Fibroblast of lung (primary cell): Measurements from ENCODE around the gene COX10.

Experiments
- EZH2 ChIP-seq: IDR thresholded peaks from 2 replicates; pipeline ENCODE4 v1.5.1; 2012; ENCODE audit warnings: low read length, control low read depth, mild to moderate bottlenecking; ENCODE audit errors: missing control alignments
- TF ChIP-seq, protein P1 (sequence below), 2 donors: IDR thresholded peaks in 1 of 2; conservative IDR thresholded peaks in 1 of 2; 1 replicate in 1 of 2; 2 replicates in 1 of 2; pipeline ENCODE4 v1.5.1; 2011 to 2012; ENCODE audit warnings: low read length in 2 of 2, control low read depth in 1 of 2, inconsistent platforms in 1 of 2, low read depth in 1 of 2, mild to moderate bottlenecking in 1 of 2

DNA sequence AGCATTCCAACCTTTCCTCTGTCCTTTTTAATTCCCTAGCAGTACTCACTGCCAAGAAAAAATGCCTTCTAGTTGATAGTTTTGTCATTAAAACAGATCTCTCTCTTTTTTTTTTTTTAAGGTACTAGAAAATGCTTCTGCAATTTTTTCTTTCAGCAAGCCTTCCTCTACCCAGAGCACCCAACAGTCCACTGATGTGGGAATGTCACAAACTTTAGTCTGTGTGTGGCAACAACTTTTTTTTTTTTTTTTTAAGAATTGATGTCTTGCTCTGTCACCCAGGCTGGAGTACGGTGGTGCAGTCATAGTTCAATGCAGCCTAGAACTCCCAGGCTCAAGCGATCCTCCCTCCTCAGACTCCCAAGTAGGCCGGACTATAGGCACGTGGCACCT, 132.7 kb downstream of the COX10 start:
- TF ChIP-seq, protein P1, sequence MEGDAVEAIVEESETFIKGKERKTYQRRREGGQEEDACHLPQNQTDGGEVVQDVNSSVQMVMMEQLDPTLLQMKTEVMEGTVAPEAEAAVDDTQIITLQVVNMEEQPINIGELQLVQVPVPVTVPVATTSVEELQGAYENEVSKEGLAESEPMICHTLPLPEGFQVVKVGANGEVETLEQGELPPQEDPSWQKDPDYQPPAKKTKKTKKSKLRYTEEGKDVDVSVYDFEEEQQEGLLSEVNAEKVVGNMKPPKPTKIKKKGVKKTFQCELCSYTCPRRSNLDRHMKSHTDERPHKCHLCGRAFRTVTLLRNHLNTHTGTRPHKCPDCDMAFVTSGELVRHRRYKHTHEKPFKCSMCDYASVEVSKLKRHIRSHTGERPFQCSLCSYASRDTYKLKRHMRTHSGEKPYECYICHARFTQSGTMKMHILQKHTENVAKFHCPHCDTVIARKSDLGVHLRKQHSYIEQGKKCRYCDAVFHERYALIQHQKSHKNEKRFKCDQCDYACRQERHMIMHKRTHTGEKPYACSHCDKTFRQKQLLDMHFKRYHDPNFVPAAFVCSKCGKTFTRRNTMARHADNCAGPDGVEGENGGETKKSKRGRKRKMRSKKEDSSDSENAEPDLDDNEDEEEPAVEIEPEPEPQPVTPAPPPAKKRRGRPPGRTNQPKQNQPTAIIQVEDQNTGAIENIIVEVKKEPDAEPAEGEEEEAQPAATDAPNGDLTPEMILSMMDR (conservative IDR thresholded peaks at IDR 0.05 in 1 of 2, IDR thresholded peaks at IDR 0.05 in 1 of 2; ENCODE audit: low read depth in 1 of 2, low read length in 2 of 2): no peak
- no peak for TF ChIP-seq EZH2
